ENCODE results near the gene NOXRED1.

DNA sequence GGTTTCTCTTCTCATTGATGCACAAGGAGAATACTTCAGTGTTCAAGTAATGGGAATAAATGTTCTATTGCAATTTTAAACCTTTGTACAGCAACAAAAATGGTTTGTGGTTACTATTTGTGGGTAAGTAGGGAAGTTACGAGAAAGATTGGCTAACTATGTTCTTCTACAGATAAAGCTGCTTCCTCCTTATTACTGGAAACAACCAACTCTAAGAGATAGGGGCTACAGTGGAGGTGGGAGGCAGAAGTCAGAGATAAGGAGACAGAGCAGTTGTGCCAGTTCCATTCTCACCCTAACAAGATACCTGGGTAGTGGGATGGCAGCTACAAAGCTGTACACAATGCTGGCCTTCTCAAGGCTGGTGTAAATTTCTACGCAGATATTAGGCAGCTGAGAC is 16.2 kb downstream of the NOXRED1 start:
- no peak for TF ChIP-seq PPARA (CRISPR knock-in tag; IDR thresholded peaks at IDR 0.05; ENCODE audit: borderline replicate concordance)
- no peak for TF ChIP-seq TCF4 (CRISPR knock-in tag; IDR thresholded peaks at IDR 0.05; ENCODE audit: borderline replicate concordance)
- TF ChIP-seq, protein P1, sequence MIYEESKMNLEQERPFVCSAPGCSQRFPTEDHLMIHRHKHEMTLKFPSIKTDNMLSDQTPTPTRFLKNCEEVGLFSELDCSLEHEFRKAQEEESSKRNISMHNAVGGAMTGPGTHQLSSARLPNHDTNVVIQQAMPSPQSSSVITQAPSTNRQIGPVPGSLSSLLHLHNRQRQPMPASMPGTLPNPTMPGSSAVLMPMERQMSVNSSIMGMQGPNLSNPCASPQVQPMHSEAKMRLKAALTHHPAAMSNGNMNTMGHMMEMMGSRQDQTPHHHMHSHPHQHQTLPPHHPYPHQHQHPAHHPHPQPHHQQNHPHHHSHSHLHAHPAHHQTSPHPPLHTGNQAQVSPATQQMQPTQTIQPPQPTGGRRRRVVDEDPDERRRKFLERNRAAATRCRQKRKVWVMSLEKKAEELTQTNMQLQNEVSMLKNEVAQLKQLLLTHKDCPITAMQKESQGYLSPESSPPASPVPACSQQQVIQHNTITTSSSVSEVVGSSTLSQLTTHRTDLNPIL (CRISPR knock-in tag; IDR thresholded peaks at IDR 0.05; ENCODE audit: low read depth): no peak
- no peak for TF ChIP-seq OSR1 (CRISPR knock-in tag; IDR thresholded peaks at IDR 0.05)
- TF ChIP-seq SNAI2 (CRISPR knock-in tag; IDR thresholded peaks at IDR 0.05): no peak
- no peak for TF ChIP-seq RARB (CRISPR knock-in tag; IDR thresholded peaks at IDR 0.05)
- TF ChIP-seq, protein P2, sequence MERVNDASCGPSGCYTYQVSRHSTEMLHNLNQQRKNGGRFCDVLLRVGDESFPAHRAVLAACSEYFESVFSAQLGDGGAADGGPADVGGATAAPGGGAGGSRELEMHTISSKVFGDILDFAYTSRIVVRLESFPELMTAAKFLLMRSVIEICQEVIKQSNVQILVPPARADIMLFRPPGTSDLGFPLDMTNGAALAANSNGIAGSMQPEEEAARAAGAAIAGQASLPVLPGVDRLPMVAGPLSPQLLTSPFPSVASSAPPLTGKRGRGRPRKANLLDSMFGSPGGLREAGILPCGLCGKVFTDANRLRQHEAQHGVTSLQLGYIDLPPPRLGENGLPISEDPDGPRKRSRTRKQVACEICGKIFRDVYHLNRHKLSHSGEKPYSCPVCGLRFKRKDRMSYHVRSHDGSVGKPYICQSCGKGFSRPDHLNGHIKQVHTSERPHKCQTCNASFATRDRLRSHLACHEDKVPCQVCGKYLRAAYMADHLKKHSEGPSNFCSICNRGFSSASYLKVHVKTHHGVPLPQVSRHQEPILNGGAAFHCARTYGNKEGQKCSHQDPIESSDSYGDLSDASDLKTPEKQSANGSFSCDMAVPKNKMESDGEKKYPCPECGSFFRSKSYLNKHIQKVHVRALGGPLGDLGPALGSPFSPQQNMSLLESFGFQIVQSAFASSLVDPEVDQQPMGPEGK (CRISPR knock-in tag; IDR thresholded peaks at IDR 0.05; ENCODE audit: borderline replicate concordance): no peak
- no peak for TF ChIP-seq ESRRG (CRISPR knock-in tag; IDR thresholded peaks at IDR 0.05)
- no peak for TF ChIP-seq ZC3H10 (CRISPR knock-in tag; IDR thresholded peaks at IDR 0.05)
- no peak for TF ChIP-seq BACH2 (CRISPR knock-in tag; IDR thresholded peaks at IDR 0.05; ENCODE audit: borderline replicate concordance)
- no peak for TF ChIP-seq CSDC2 (CRISPR knock-in tag; IDR thresholded peaks at IDR 0.05)
- TF ChIP-seq ZFP30 (CRISPR knock-in tag; IDR thresholded peaks at IDR 0.05): no peak

Data from SK-N-SH treated with all-trans-retinoic acid at 6 μM for 48 hours (cell line).